WTC11 (cell line): ENCODE data around the gene TMEM60. TPM values are rescaled to one million over a fixed set of nuclear protein-coding genes. Genes with fewer than 3 reads are reported as not detected.

Source experiments
- ATAC-seq: fragments of 200-7000 bp; cut with Tn5 transposase; 2 replicates; pipeline ENCODE4 v1.10.0; 2021; ENCODE audit warnings: mild to moderate bottlenecking, moderate library complexity
- CTCF ChIA-PET: fragments of 300-600 bp; sonication (Branson Sonifier 250); formaldehyde crosslinking; loops from one replicate; lab custom pipeline; 2021; ENCODE audit warnings: antibody characterized with exemption; lab: Charles Lee
- POLR2A ChIA-PET: fragments of 350-600 bp; sonication (Branson Sonifier 250); formaldehyde crosslinking; loops from one replicate; lab custom pipeline; 2021; ENCODE audit warnings: antibody characterized with exemption; lab: Charles Lee
- DNase-seq: peaks from one replicate; pipeline ENCODE4 v3.0.0; 2021; ENCODE audit warnings: low spot score
- H3K27ac Mint-ChIP-seq: 2 replicates; pipeline ENCODE4 v1.8.0; 2021; ENCODE audit warnings: mixed read lengths
- H3K27me3 Mint-ChIP-seq: 2 replicates; pipeline ENCODE4 v1.8.0; 2021; ENCODE audit warnings: low read depth, mild to moderate bottlenecking, moderate library complexity, mixed read lengths
- H3K36me3 Mint-ChIP-seq: 2 replicates; pipeline ENCODE4 v1.8.0; 2021; ENCODE audit warnings: mixed read lengths
- H3K4me1 Mint-ChIP-seq: 2 replicates; pipeline ENCODE4 v1.8.0; 2022; ENCODE audit warnings: mixed read lengths
- H3K4me3 Mint-ChIP-seq: 2 replicates; pipeline ENCODE4 v1.8.0; 2021; ENCODE audit warnings: mild to moderate bottlenecking, moderate library complexity, mixed read lengths
- H3K9me3 Mint-ChIP-seq: 2 replicates; pipeline ENCODE4 v1.8.0; 2021; ENCODE audit warnings: mixed read lengths
- CBFB ChIP-seq: sonication (generic); formaldehyde crosslinking; IDR thresholded peaks from 2 replicates; pipeline ENCODE4 v1.8.1; 2022; ENCODE audit warnings: mild to moderate bottlenecking, low read depth, missing genetic modification reagents
- EMX1 ChIP-seq: fragments of 250-450 bp; sonication (Bioruptor Pico); IDR thresholded peaks from 2 replicates; pipeline ENCODE4 v1.8.0; 2021; ENCODE audit warnings: mild to moderate bottlenecking
- GRHL2 ChIP-seq: fragments of 250-450 bp; sonication (Bioruptor Pico); IDR thresholded peaks from 2 replicates; pipeline ENCODE4 v1.8.0; 2022; ENCODE audit warnings: mild to moderate bottlenecking, moderate library complexity; ENCODE audit not compliant: insufficient replicate concordance, severe bottlenecking
- GTF2I ChIP-seq: fragments of 250-450 bp; sonication (Bioruptor Pico); conservative IDR thresholded peaks from 2 replicates; pipeline ENCODE4 v1.4.0; 2021; ENCODE audit warnings: mild to moderate bottlenecking
- JUN ChIP-seq: sonication (generic); formaldehyde crosslinking; IDR thresholded peaks from 2 replicates; pipeline ENCODE4 v1.8.0; 2023; ENCODE audit warnings: mild to moderate bottlenecking, missing genetic modification reagents
- MXD4 ChIP-seq: fragments of 250-450 bp; sonication (Bioruptor Pico); IDR thresholded peaks from 2 replicates; pipeline ENCODE4 v1.8.0; 2021; ENCODE audit warnings: mild to moderate bottlenecking, moderate library complexity, borderline replicate concordance
- NFYB ChIP-seq: sonication (generic); formaldehyde crosslinking; conservative IDR thresholded peaks from 2 replicates; pipeline ENCODE4 v1.8.0; 2022; ENCODE audit warnings: low read depth, missing genetic modification reagents
- SMAD4 ChIP-seq: sonication (generic); formaldehyde crosslinking; IDR thresholded peaks from 2 replicates; pipeline ENCODE4 v1.8.0; 2022; ENCODE audit warnings: mild to moderate bottlenecking, missing genetic modification reagents
- ZBTB21 ChIP-seq: sonication (generic); formaldehyde crosslinking; IDR thresholded peaks from 2 replicates; pipeline ENCODE4 v1.8.1; 2023; ENCODE audit warnings: mild to moderate bottlenecking, missing genetic modification reagents, borderline replicate concordance
- ZMAT4 ChIP-seq: fragments of 250-450 bp; sonication (Bioruptor Pico); IDR thresholded peaks from 2 replicates; pipeline ENCODE4 v1.9.0; 2021; ENCODE audit warnings: mild to moderate bottlenecking
- ZNF121 ChIP-seq: sonication (generic); formaldehyde crosslinking; IDR thresholded peaks from 2 replicates; pipeline ENCODE4 v1.8.0; 2023; ENCODE audit warnings: missing genetic modification reagents
- ZNF138 ChIP-seq: sonication (generic); formaldehyde crosslinking; conservative IDR thresholded peaks from 2 replicates; pipeline ENCODE4 v1.8.1; 2022; ENCODE audit warnings: mild to moderate bottlenecking, moderate library complexity, missing genetic modification reagents
- ZNF263 ChIP-seq: sonication (generic); formaldehyde crosslinking; IDR thresholded peaks from 2 replicates; pipeline ENCODE4 v1.8.1; 2022; ENCODE audit warnings: low read depth, mild to moderate bottlenecking, moderate library complexity, missing genetic modification reagents
- ZNF317 ChIP-seq: sonication (generic); formaldehyde crosslinking; IDR thresholded peaks from 2 replicates; pipeline ENCODE4 v1.8.1; 2023; ENCODE audit warnings: low read depth, mild to moderate bottlenecking, moderate library complexity, missing genetic modification reagents, borderline replicate concordance
- ZNF532 ChIP-seq: fragments of 250-450 bp; sonication (Bioruptor Pico); IDR thresholded peaks from 2 replicates; pipeline ENCODE4 v1.9.0; 2021; ENCODE audit warnings: mild to moderate bottlenecking, borderline replicate concordance
- ZSCAN18 ChIP-seq: fragments of 250-450 bp; sonication (Bioruptor Pico); IDR thresholded peaks from 2 replicates; pipeline ENCODE4 v2.1.2; 2022; ENCODE audit warnings: mild to moderate bottlenecking, moderate library complexity
- total RNA-seq: library from RNA; stranded (reverse); gene quantifications from 3 replicates; pipeline ENCODE4 v1.2.3, GENCODE V29; 2021

TMEM60 gene
- total RNA-seq, 1 experiment from 2014 or later = 21.5 TPM

- TF ChIP-seq ZNF317 (CRISPR knock-in tag) = no peak
- TF ChIP-seq GRHL2 = no peak
- no peak for TF ChIP-seq JUN
- no peak for TF ChIP-seq ZNF532 (CRISPR knock-in tag)
- no peak for TF ChIP-seq SMAD4
These were observed 27.9 kb downstream of the TMEM60 start (continued) for GRCh38 chr7:77770316-77770715.

GRCh38 chr7:77766801-77767605 lies 31.2 kb downstream of the TMEM60 start:
- H3K4me3 Mint-ChIP-seq = no peak overlapping the region
- 0 out of 2 replicates have a peak, but pooled peaks have one; percentile 35 for TF ChIP-seq GTF2I (CRISPR knock-in tag)
- no peak for TF ChIP-seq MXD4
- TF ChIP-seq ZNF121 (CRISPR knock-in tag) = peak; percentile 94
- DNase-seq = no peak
- H3K27me3 Mint-ChIP-seq = no peaks in the 10 kb centered on the region
- peaks cover 16% of the 10 kb centered on the region for H3K4me1 Mint-ChIP-seq
- peak overlapping the region; percentile 96 for H3K27ac Mint-ChIP-seq
- H3K36me3 Mint-ChIP-seq = peaks cover 9% of the 10 kb centered on the region
- CTCF ChIA-PET = interaction anchor here (1.0 kb wide), 1 partner anchor 71 kb away, joined by 3 read pairs; no protein-coding TSS in a partner anchor
- no peaks in the 10 kb centered on the region for H3K9me3 Mint-ChIP-seq
- ATAC-seq = no peak
- POLR2A ChIA-PET = interaction anchor here (0.7 kb wide), 1 partner anchor 219 kb away, joined by 5 read pairs; no protein-coding TSS in a partner anchor

GRCh38 chr7:77765906-77766800 lies 32.1 kb downstream of the TMEM60 start:
- H3K4me3 Mint-ChIP-seq = no peak overlapping the region
- ATAC-seq = no peak; the same call in 1 of the 2 replicates
- DNase-seq = no peak
- no peaks in the 10 kb centered on the region for H3K9me3 Mint-ChIP-seq
- H3K36me3 Mint-ChIP-seq = peaks cover 9% of the 10 kb centered on the region
- ChIA-PET POLR2A (no interaction called here), CTCF (no interaction called here)
- no peak for TF ChIP-seq ZNF263 (CRISPR knock-in tag)
- TF ChIP-seq NFYB (CRISPR knock-in tag) = no peak
- no peak for TF ChIP-seq ZNF317 (CRISPR knock-in tag)
- no peak for TF ChIP-seq EMX1 (CRISPR knock-in tag)
- TF ChIP-seq CBFB = no peak
- TF ChIP-seq ZSCAN18 (CRISPR knock-in tag) = no peak
- no peak for TF ChIP-seq ZMAT4 (CRISPR knock-in tag)
- TF ChIP-seq ZNF138 (CRISPR knock-in tag) = no peak
- no peak for TF ChIP-seq ZBTB21 (CRISPR knock-in tag)
- H3K4me1 Mint-ChIP-seq = peaks cover 16% of the 10 kb centered on the region
- peak overlapping the region; percentile 70 for H3K27ac Mint-ChIP-seq
- H3K27me3 Mint-ChIP-seq = no peaks in the 10 kb centered on the region
